Panc1 (cell line): Measurements from ENCODE around the gene CD48. TPM values are rescaled to one million over a fixed set of nuclear protein-coding genes. Genes with fewer than 3 reads are reported as not detected.

Source experiments
- ATAC-seq: fragments of 200-7000 bp; cut with Tn5 transposase; 2 replicates; pipeline ENCODE4 v1.9.1; 2020; ENCODE audit warnings: mild to moderate bottlenecking, moderate library complexity
- BruUV-seq: library from RNA; stranded (reverse); fragments of 400-500 nt; replicated peaks from 2 replicates; lab custom pipeline; 2021; lab: Mats Ljungman, UMichigan
- CTCF ChIA-PET: fragments of 300-600 bp; sonication (Branson Sonifier 250); formaldehyde crosslinking; loops from one replicate; lab custom pipeline; 2022; ENCODE audit warnings: antibody characterized with exemption; lab: Charles Lee
- POLR2A ChIA-PET: fragments of 300-600 bp; sonication (Branson Sonifier 250); formaldehyde crosslinking; loops from one replicate; lab custom pipeline; 2022; ENCODE audit warnings: antibody characterized with exemption; lab: Charles Lee
- DNase-seq: peaks from one replicate; pipeline ENCODE4 v3.0.0-alpha.2; 2010; ENCODE audit warnings: low read depth, low spot score
- H3K27ac ChIP-seq: 2 replicates; pipeline ENCODE4 v1.5.1; 2011; ENCODE audit warnings: mild to moderate bottlenecking, low read length, inconsistent platforms
- H3K27me3 ChIP-seq: fragments of 200-500 bp; sonication (Bioruptor generic); 2 replicates; pipeline ENCODE4 v1.6.0; 2014; ENCODE audit warnings: low read length, inconsistent platforms; ENCODE audit not compliant: control insufficient read depth, insufficient read depth
- H3K36me3 ChIP-seq: fragments of 200-500 bp; sonication (Bioruptor generic); 2 replicates; pipeline ENCODE4 v1.5.1; 2014; ENCODE audit warnings: inconsistent platforms, mild to moderate bottlenecking, low read length, moderate library complexity; ENCODE audit not compliant: control insufficient read depth, insufficient read depth
- H3K4me1 ChIP-seq: 2 replicates; pipeline ENCODE4 v1.5.1; 2011; ENCODE audit warnings: inconsistent platforms, mild to moderate bottlenecking, low read length, moderate library complexity; ENCODE audit not compliant: control insufficient read depth, insufficient read depth
- H3K4me3 ChIP-seq, 2 experiments: 2 replicates each; pipeline ENCODE4 v1.5.1; 2011 to 2012; ENCODE audit warnings: low read depth in 2 of 2, low read length in 2 of 2, mild to moderate bottlenecking in 2 of 2, inconsistent platforms in 1 of 2, moderate library complexity in 1 of 2
- H3K9me3 ChIP-seq: fragments of 200-500 bp; sonication (Bioruptor generic); 2 replicates; pipeline ENCODE4 v1.5.1; 2014; ENCODE audit warnings: low read depth, mild to moderate bottlenecking, inconsistent platforms, low read length, moderate library complexity; ENCODE audit not compliant: control insufficient read depth, insufficient read depth
- POLR2AphosphoS5 ChIP-seq: IDR thresholded peaks from 2 replicates; pipeline ENCODE4 v1.6.1; 2012; ENCODE audit warnings: mild to moderate bottlenecking, low read depth, low read length, moderate library complexity
- REST ChIP-seq, 2 experiments: IDR thresholded peaks; 2 replicates each; pipeline ENCODE4 v1.6.1; 2011 to 2012; ENCODE audit warnings: low read depth in 2 of 2, control low read depth in 1 of 2, low read length in 1 of 2, mild to moderate bottlenecking in 1 of 2, moderate library complexity in 1 of 2; ENCODE audit not compliant: insufficient read depth in 1 of 2
- SIN3A ChIP-seq: IDR thresholded peaks from 2 replicates; pipeline ENCODE4 v1.6.1; 2012; ENCODE audit warnings: low read depth, mild to moderate bottlenecking, low read length, moderate library complexity, borderline replicate concordance; ENCODE audit not compliant: insufficient read depth
- TCF7L2 ChIP-seq: IDR thresholded peaks from 2 replicates; pipeline ENCODE4 v1.6.1; 2011; ENCODE audit warnings: mild to moderate bottlenecking, low read depth, low read length, inconsistent platforms
- in situ Hi-C: cut with HindIII; loops from 2 replicates; pipeline ENCODE4 v1.10.0; 2016; ENCODE audit warnings: low sequenced_read_pairs, low pct_unique_long_range_greater_than_20kb
- intact Hi-C: fragments of 100-400 bp; cut with micrococcal nuclease; formaldehyde crosslinking; loops from one replicate; pipeline ENCODE4 v1.10.0; 2022; ENCODE audit not compliant: unreplicated experiment
- total RNA-seq: library from RNA; stranded (reverse); gene quantifications from one replicate; pipeline ENCODE4 v1.2.1, GENCODE V29; 2021; ENCODE audit not compliant: unreplicated experiment
- TF ChIP-seq, protein P1 (sequence below): fragments of 450-650 bp; IDR thresholded peaks from 2 replicates; pipeline ENCODE4 v1.5.1; 2017; ENCODE audit warnings: mild to moderate bottlenecking

Gene CD48
- total RNA-seq, 1 experiment from 2014 or later, result 0.67 TPM

DNA sequence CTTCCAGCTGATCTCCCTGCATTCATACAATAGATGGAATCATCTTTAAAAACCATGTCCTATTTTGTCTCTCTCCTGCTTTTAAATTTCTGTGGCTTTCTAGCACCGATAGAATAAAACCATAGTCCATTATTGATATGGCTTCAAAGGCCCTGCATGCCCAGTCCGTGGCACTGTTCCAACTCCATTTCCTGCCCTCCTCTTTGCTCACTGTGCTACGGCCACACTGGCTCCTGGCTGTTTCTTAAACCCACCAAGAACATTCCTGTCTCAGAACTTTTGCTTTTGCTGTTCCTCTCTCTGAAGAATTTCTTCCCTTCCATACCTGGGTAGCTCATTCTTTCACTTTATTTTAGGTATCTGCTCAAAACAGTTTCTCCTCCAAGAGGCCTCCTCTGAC is 72.0 kb downstream of the CD48 start:
- H3K27ac ChIP-seq, result no peak overlapping the region
- ChIA-PET CTCF (no interaction called here), POLR2A (no interaction called here)
- no peaks in the 10 kb centered on the region for H3K9me3 ChIP-seq
- ATAC-seq (no peak), DNase-seq (no peak)
- in situ Hi-C loops, result no loop called here
- intact Hi-C loops, result no loop called here
- no peaks in the 10 kb centered on the region for H3K36me3 ChIP-seq
- TF ChIP-seq TCF7L2, result no peak
- no peak overlapping the region for H3K4me3 ChIP-seq
- no peaks in the 10 kb centered on the region for H3K4me1 ChIP-seq
- no TSS peak for BruUV-seq
- H3K27me3 ChIP-seq, result peaks cover 9% of the 10 kb centered on the region

GRCh38 chr1:160638926-160639325 is 72.7 kb downstream of the CD48 start:
- CTCF ChIA-PET, result no interaction called here

More at GRCh38 chr1:160638926-160639325, 72.7 kb downstream of the CD48 start:
- DNase-seq (no peak), ATAC-seq (no peak)
- intact Hi-C loops, result no loop called here
- Histone ChIP-seq H3K36me3 (no peaks in the 10 kb centered on the region), H3K27me3 (peaks cover 9% of the 10 kb centered on the region), H3K4me3 (no peak overlapping the region), H3K4me1 (no peaks in the 10 kb centered on the region), H3K27ac (no peak overlapping the region), H3K9me3 (no peaks in the 10 kb centered on the region)
- POLR2A ChIA-PET, result no interaction called here
- BruUV-seq, result no TSS peak
- in situ Hi-C loops, result no loop called here
- no peak for TF ChIP-seq TCF7L2
- no peak for TF ChIP-seq POLR2AphosphoS5
- TF ChIP-seq, protein P1, sequence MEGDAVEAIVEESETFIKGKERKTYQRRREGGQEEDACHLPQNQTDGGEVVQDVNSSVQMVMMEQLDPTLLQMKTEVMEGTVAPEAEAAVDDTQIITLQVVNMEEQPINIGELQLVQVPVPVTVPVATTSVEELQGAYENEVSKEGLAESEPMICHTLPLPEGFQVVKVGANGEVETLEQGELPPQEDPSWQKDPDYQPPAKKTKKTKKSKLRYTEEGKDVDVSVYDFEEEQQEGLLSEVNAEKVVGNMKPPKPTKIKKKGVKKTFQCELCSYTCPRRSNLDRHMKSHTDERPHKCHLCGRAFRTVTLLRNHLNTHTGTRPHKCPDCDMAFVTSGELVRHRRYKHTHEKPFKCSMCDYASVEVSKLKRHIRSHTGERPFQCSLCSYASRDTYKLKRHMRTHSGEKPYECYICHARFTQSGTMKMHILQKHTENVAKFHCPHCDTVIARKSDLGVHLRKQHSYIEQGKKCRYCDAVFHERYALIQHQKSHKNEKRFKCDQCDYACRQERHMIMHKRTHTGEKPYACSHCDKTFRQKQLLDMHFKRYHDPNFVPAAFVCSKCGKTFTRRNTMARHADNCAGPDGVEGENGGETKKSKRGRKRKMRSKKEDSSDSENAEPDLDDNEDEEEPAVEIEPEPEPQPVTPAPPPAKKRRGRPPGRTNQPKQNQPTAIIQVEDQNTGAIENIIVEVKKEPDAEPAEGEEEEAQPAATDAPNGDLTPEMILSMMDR, result no peak
- TF ChIP-seq REST (IDR thresholded peaks at IDR 0.05; ENCODE audit: insufficient read depth in 1 of 2, low read depth in 2 of 2, low read length in 1 of 2), result no peak
- no peak for TF ChIP-seq SIN3A
